SK-N-DZ (cell line): ENCODE data around the gene PDE4DIP.
"Not testable (repeated sequence)": the region's sequence is repeated elsewhere in the genome, so short reads cannot be mapped to it uniquely, and the experiment has no call there.

Experiments used
- DNase-seq: peaks from one replicate; pipeline ENCODE4 v3.0.0-alpha.2; 2015; ENCODE audit warnings: low spot score

Gene PDE4DIP

DNA sequence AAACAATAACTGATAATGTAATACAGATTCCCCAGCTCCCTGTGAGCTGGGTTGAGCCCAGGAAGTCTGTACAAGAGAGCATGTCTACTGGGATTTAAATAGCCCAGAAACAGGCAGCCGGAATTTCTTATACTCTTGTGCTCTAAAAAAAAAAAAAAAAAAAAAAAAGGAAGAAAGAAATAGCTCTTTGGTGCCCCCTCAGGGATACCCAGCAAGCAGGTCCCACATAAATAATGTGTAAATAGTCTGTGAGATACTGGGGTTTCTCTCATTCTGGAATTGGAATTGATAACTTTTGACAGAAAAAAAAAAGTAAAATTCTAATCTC lies 25.4 kb downstream of the PDE4DIP start:
- DNase-seq, result not testable (repeated sequence)

DNA sequence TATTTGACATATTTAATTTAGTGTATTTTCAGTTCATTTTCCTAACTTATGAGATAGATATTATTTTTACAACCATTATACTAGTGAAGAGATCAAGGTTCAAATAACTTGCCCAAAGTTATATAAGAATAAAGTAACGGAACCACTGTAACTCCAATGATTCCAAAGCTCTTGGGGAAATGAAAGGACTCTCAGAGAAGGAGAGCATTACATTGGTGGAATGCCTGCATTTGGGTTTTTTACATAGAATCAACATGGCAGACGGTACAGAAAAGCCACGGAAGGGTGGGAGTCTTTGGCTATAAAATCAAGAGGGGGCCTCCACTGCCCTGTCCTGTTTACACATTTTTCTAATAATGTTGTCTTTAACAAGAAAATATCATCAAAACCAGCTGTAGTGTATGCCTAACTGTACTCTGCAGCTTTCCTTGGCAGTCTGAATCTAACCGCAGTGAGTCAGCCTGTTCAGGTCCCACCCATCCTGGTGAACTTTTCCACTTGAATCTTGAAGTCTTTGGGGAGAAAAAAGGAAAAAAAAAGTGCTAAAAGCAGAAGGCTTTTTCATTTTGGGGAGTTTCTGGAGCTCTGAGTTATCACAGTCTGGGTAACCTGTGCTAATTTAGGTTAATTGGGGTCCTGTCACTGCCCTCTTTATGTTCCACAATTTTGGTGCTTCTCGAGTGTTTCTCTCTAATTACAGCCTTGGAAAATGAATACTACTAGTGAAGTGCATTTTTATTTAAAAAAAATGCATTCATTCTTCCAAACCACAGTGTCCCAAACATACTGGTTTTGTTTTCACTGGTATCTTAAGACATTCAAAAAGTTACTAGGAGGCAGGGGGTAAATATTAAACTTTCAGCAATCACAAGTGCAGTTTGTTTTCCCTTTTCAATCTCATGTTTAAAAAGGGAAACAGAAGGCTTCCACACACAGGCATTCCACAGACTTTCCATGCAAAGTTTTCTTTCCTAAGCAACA lies 30.5 kb downstream of the PDE4DIP start:
- DNase-seq, result not testable (repeated sequence)

DNA sequence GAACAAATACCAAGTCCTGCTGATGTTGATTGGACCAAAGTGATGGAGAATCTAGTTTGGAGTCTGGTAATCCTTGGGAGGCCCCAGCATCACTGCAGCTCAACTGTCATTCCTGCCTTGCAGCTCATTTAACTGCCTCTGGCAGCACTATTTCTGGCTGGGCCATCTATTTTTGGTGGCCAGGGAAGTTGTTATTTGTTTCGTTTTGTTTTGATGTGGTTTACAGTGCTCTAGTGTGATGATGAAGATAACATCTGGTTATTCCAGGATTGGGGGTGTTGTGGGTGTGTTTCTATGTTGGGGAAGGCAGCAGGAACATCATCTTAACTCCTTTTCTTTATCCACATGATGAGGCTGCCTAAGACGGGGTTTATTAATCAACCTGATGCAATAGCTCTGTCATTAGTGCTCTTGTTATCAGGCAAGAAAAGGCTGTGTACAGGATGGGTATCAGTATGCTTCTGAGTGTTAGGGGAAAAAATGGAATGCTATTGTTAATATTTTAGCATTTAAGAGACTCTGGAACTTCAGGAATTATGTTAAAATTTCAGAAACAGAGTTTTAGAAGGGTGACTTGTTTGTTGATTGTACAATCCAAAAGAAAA lies 35.7 kb downstream of the PDE4DIP start:
- not testable (repeated sequence) for DNase-seq

DNA sequence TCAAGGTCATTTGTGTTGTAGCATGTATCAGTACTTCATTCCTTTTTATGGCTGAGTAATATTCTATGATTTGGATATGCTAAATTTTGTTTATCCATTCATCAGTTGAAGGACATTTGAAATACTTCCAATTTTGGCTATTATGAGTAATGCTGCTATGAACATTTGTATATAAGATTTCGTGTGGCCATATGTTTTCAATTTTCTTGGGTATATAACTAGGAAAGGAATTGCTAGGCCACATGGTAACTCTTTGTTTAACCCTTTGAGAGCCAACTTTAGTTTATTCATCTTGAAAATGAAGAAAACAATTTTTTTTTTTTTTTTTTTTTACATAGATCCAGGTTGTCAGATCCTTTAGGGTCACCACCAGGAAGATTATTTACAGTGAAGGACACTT lies 37.0 kb downstream of the PDE4DIP start:
- DNase-seq, result not testable (repeated sequence)

DNA sequence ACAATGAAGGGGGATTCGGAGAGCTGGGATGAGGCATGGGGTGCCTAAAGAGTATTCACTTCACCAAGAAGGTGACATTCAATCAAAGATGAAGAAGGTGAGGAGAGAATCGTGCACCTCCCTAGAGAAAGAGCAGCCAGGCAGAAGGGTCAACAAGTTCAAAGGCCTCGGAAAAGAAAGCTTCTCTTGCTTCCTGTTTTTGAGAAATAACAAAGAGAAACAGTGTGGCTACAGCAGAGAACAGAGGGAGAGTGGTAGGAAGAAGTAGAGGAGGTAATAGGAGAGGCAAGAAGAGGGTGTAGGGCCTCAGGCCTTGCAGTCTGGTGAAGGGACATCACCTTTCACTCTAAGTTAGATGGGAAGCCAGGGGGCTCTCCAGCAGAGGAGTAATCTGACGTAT lies 41.0 kb downstream of the PDE4DIP start:
- DNase-seq, result not testable (repeated sequence)

DNA sequence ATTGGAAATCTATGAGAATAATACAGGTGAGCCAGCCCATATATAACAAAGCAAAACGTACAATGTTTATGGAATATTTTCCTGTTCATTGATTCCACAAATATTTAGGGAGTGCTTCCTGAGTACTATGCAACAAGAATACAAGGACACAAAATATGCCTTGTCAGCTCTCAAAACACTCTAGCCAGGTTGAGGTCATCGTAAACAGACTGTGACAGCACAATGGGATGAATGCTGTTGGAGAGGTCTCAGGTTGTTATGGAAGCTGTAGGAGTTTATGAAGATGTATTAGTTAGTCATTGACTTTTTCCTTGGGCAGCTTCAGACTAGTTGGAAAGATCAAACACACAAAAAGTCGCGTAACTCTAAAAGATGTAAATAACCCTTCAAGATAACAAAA lies 42.1 kb downstream of the PDE4DIP start:
- DNase-seq, result not testable (repeated sequence)

DNA sequence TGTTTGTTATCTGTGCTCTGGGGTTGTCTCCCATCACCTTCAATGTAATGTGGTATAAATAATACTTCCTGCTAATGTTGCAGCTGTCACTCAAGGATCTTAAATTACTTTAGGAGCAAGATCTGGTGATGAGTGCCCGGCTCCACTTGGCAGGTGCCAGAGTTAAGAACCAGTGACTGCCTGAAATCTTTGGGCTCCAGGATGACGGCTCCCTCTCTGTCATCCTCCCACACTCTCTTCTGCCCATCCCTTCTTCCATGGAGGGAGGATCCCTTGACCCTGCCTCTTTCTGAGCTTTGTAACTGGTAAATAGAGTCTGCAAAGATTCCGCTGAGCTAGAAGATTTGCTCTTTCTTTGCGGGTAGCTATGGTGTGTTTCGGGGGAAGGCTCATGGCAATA lies 44.4 kb downstream of the PDE4DIP start:
- DNase-seq, result not testable (repeated sequence)

DNA sequence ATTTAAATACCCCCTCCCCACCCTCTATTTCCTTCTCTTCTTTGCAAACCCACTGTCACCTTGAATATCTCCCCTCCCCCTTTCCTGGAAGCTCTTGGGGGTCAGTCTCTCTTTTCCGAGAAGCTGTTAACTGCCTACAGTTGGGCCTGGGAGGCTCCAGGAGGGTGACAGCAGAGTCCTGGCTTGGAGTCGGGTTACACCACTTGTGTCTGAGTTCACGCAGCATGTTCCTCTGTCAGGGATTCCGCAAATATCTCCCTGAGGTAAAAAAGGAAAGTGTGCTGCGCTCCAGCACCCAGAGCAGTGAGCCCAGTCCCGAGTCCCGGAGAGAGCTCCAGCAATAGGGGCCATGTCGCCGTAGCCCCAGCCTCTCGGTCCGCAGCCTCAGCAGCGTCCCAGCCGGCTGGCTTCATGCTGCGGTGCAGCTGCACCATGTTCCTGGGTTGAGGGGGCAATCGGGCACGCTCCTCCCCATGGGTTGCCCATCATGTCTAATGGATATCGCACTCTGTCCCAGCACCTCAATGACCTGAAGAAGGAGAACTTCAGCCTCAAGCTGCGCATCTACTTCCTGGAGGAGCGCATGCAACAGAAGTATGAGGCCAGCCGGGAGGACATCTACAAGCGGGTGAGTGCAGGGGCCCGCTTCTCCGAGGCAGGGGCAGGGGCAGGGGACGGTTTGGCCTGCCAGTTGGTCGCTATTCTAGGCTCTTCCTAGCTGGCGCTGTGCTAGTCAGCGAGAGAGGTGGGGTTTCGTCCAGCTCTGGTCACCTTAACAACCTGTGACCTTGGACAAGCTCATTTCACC lies 45.2 kb downstream of the PDE4DIP start:
- DNase-seq, result not testable (repeated sequence)

DNA sequence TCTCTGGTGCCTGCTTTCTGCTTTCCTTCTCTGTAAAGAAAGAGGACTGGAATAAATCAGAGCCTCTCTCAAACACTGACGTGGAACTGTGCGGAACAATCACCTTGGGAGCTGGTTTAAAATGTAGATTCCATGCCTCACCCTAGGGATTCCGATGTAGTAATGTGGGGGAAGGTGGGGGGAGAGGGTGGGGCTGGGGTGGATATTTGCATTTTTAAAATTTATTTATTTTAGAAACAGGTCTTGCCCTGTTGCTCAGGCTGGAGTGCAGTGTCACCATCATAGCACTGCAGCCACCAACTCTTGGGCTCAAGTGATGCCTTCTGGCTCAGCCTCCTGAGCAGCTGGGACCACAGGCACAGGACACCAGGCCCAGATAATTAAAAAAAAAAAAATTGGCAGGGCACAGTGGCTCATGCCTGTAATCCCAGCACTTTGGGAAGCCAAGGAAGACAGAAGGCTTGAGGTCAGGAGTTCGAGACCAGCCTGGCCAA lies 45.9 kb downstream of the PDE4DIP start:
- not testable (repeated sequence) for DNase-seq

DNA sequence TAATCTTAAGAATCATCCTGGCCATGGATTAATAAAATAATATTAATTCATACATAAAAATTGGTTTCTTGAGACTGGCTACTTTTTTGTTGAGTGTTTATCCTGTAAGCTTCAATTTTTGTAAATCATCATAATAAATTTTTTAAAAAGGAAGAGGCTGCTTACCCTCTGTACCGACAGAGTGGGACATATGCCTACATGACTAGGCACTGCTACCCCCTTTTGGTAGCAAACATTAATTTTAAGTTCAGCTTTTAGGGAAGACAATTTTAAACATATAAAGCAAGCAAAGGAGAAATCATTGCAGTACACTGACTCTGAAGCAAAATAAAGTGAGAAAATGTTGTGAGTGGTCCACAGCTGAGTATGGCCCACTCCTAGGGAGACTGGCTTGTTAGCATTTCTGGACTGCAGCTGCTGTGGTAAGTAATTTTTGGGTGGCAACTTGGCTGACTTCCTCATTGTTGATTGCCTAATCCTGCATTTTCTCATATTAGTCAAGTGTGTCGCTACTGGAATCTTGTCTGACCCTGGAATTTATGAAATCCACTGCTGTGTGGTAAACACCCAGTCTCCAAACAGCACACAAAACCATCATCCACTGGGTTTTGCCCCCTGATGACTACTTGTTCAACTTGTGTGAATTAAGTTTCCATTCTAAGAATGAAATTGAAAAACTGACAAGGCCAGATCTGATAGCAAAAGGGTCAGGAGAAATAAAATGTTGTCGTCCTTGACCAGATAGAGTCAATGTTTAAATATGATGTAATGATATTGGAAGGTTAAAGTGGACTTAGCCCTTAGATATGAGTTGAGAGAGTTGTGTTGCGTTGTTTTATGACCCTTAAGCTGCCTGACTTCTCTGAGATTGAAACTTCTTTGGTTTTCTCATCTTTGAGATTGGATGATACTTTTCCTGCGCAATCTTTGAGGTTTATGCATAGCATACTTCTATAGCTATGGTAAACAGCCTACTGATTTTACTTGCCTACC lies 50.4 kb downstream of the PDE4DIP start:
- not testable (repeated sequence) for DNase-seq

DNA sequence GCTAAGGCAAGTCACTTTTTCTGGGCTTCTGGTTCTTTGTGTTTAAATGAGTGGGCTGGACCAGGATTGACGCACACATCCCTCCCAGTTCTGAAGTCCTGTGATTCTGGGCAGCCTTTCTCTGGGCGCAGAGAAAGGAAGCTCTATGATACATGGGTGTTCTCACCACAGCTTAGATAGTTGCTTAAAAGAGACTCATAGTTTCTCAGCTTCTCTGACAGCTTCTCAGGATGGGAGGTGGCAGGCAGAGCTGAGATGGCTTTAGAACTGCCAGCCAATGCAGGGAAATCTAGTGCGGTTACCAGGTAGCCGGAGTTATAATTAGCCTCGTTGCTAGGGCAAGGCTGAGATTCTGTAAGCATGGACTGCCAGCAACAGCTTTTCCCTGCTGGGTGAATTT lies 55.8 kb downstream of the PDE4DIP start:
- not testable (repeated sequence) for DNase-seq

DNA sequence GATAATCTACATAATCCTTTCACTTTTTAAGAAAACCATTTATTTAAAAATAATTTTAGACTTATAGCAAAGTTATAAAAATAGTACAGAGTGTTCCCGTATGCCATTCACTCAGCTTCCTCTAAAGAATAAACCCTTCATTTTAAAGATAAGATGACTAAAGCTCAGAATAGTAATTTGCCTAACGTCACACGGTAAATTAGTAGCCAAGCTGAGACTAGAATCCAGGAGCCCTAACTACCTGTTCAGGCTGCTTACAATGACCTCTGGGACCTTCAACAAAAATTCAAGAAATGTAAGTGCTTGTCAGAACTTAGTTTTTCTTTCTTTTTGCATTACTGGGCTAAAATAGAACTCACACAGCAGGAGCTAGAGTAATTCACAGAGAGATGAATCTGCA lies 56.5 kb downstream of the PDE4DIP start:
- not testable (repeated sequence) for DNase-seq

DNA sequence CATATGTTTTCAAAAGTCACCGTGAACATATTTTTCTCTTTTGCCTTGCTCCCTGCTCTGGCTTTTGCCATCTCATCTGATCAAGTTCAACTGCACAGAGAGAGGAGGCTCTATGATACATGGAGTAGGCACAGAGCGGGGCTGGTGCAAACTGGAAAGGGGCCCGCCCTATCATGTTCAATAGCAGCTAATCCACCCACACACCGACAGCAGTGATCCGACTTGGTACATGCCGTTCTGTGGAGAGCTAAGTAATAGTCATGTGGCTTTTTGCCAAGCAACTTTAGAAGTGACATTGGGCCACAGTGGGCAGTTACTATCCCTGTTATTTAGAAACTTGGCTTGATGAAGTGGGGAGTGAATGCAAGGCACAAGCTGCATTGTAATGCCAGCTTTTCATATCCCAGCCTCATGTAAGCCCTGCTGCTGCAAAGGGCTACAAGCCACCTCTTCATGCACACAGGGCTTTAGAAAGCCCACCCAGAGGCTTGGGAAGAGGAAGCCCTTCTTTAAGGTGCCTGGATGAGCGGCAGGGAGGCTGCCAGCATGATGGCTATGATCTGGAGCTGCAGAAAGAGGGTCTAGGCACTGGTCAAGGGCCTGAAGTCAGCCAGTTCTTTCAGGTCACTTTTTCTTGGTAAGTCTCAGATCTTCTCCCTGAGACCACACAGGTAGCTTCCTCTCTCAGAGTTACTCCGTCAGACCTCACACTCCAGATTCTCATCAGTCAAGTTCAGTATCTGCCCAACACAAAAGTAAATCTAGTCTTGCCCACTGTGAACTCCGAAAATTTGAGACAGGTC lies 57.1 kb downstream of the PDE4DIP start:
- DNase-seq, result not testable (repeated sequence)

DNA sequence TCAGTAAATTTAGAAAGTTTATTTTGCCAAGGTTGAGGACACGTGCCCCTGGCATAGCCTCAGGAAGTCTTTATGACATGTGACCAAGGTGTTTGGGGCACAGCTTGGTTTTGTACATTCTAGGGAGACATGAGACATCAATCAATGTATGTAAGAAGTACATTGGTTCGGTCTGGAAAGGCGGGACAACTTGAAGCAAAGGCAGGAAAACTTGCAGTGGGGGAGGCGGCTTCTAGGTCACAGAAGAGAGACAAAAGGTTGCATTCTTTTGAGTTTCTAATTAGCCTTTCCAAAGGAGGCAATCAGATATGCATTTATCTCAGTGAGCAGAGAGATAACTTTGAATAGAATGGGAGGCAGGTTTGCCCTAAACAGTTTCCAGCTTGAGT lies 57.7 kb downstream of the PDE4DIP start:
- not testable (repeated sequence) for DNase-seq

DNA sequence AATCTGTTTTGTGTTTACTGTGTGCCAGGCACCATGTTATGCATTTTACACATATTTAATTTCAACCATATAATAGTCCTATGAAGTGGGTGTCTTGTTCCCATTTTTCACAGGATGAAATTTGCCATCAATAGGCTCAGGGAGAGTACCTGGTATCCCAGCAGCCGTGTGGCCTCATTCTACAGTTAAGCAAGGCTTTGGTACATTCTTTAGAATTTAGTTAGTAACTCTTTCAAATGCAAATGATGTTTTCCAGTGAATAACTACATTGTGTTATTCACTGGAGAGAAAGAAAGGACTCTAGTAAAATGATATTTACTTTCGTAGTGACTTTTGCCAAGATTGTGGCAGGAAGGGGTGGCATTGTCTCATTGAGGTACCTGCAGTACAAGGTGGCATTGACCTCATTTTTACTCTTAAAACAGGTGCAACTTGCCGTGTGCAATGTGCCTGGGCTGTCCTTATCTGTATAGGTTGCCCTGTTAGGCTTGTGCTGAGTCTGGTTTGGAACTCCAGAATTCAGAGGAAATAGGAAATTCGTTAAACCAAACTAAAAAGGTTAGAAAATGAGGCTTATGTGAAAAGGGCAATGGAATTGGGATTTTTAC lies 65.1 kb downstream of the PDE4DIP start:
- not testable (repeated sequence) for DNase-seq

DNA sequence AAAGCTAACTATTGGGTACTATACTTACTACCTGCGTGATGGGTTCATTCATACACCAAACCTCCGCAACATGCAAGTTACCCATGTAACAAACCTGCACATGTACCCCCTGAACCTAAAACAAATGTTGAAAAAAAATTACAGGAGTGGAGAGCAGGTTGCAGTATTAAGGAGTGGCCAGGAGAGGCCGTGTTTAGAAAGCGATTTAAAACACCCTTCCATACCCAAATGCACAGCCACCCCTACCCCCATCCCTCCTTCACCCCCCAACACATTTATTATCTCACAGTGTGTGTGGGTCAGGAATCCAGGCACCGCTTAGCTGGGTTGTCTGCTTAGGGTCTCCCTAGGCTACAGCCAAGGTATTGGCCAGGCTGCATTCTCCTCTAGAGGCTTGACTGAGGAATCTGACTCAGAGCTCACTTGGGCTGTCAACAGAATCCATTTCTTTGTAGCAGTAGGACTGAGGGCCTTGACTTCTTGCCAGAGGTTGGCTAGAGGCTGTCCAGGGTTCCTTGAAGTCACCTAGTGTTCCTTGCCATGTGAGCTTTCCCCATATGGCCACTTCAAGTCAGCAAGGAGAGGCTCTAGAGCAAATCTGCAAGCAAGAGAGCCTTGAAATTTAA lies 67.2 kb downstream of the PDE4DIP start:
- not testable (repeated sequence) for DNase-seq

DNA sequence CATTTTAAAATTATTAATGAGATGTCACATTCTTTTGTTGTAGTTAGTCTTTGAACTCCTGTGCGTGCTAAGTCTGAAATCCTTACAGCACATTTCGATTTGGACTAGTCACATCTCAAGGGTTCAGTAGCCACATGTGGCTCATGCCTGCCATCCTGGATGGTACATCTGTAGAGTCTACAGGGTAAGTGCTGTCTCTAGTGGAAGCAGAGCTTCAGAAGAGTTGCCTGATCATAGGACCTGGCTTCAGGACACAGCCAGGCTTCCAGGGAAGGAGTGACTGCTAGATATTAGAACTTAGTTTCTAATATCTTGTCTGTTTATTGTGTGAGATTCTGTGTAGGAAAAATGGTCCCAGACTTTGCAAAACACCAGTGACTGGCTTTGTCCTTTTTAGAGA lies 72.0 kb downstream of the PDE4DIP start:
- DNase-seq, result not testable (repeated sequence)

DNA sequence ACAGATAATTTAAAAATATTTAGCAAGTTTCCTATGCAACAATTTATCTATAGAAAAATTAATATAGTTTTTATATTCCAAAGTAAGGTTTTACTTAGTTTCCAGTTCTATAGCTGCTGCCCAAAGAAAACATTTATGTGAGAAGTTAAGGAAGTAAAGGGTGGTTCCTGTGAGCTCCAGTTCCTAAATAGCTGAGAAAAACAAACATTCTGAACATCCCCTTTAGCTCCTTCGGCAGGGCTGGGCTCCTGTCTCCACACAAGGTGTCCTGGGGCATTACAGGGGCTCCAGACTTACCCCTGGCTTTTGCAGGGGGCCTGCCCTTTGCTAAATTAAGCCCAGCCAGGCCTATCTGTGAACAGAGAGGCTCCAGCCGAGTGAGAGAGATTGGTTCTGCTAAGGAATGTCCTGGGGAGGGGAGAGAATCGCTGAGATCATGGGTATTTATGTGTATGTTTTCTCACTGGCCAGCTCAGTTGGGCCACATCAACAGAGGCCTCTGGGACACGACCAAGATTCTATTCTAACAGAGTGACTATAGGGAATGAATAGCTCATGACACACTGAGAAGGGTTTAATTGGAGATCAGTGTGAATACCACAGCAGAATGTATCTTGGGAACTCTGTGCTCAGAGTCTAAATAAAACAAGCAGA lies 72.6 kb downstream of the PDE4DIP start:
- not testable (repeated sequence) for DNase-seq
